Endodermal cell (in vitro differentiated cells): ENCODE measurements around the gene YWHAQ. TPM values are rescaled to one million over a fixed set of nuclear protein-coding genes. Genes with fewer than 3 reads are reported as not detected.
"Not testable (repeated sequence)": the region's sequence is repeated elsewhere in the genome, so short reads cannot be mapped to it uniquely, and the experiment has no call there.

Experiments
- DNase-seq: peaks from one replicate; pipeline ENCODE4 v3.0.0-alpha.2; 2017
- H3K27ac ChIP-seq: 2 replicates; pipeline ENCODE4 v1.5.1; 2013; ENCODE audit warnings: mild to moderate bottlenecking, low read depth, low read length, moderate library complexity
- H3K27me3 ChIP-seq: 2 replicates; pipeline ENCODE4 v1.6.1; 2013; ENCODE audit warnings: mild to moderate bottlenecking, low read length, moderate library complexity; ENCODE audit not compliant: insufficient read depth, control insufficient read depth, poor library complexity, severe bottlenecking
- H3K36me3 ChIP-seq: 2 replicates; pipeline ENCODE4 v1.7.0; 2013; ENCODE audit warnings: mild to moderate bottlenecking, low read length, moderate library complexity; ENCODE audit not compliant: control insufficient read depth, insufficient read depth
- H3K4me1 ChIP-seq: one replicate; pipeline ENCODE4 v1.7.0; 2013; ENCODE audit warnings: low read length; ENCODE audit not compliant: control insufficient read depth, insufficient read depth
- H3K4me3 ChIP-seq: 2 replicates; pipeline ENCODE4 v1.5.1; 2013; ENCODE audit warnings: mild to moderate bottlenecking, low read length, moderate library complexity
- H3K9ac ChIP-seq: 2 replicates; pipeline ENCODE4 v1.6.1; 2013; ENCODE audit warnings: mild to moderate bottlenecking, low read length, moderate library complexity; ENCODE audit not compliant: poor library complexity, severe bottlenecking; ENCODE audit errors: extremely low read depth
- H3K9me3 ChIP-seq: 2 replicates; pipeline ENCODE4 v1.6.1; 2013; ENCODE audit warnings: mild to moderate bottlenecking, low read length, moderate library complexity; ENCODE audit not compliant: control insufficient read depth
- H3K27ac Mint-ChIP-seq: 2 replicates; pipeline ENCODE4 v1.8.0; 2020; ENCODE audit warnings: mixed read lengths
- H3K27me3 Mint-ChIP-seq: 2 replicates; pipeline ENCODE4 v1.8.0; 2021; ENCODE audit warnings: mild to moderate bottlenecking, mixed read lengths; ENCODE audit not compliant: insufficient read depth
- H3K36me3 Mint-ChIP-seq: 2 replicates; pipeline ENCODE4 v1.8.0; 2020; ENCODE audit warnings: low read depth, mixed read lengths
- H3K4me1 Mint-ChIP-seq: 2 replicates; pipeline ENCODE4 v1.8.0; 2020; ENCODE audit warnings: mixed read lengths
- H3K4me3 Mint-ChIP-seq: 2 replicates; pipeline ENCODE4 v1.8.0; 2020; ENCODE audit warnings: mild to moderate bottlenecking, moderate library complexity, mixed read lengths
- H3K9me3 Mint-ChIP-seq: 2 replicates; pipeline ENCODE4 v1.8.0; 2020; ENCODE audit warnings: mild to moderate bottlenecking, mixed read lengths
- CTCF ChIP-seq: fragments of 200-600 bp; sonication (generic); conservative IDR thresholded peaks from 2 replicates; pipeline ENCODE4 v1.5.0; 2021; ENCODE audit warnings: antibody characterized with exemption, mild to moderate bottlenecking
- WGBS, 2 experiments: methylation state at CpG; one replicate each; pipeline versions ENCODE4 v1.1.5 to v1.1.7; 2013; ENCODE audit warnings: missing lambda C conversion rate in 2 of 2, mixed read lengths in 1 of 2; ENCODE audit not compliant: insufficient coverage in 1 of 2, insufficient read length in 1 of 2; 5-methylcytosine and 5-hydroxymethylcytosine counted together
- total RNA-seq, 2 donors: library from RNA; stranded (reverse); fragmentation: NEBNext Ultra II Directional in 1 of 2; extraction: Animal tissue kit (Norgen Biotek cat#: 25700) in 1 of 2; gene quantifications; 2 replicates in 1 of 2; 3 replicates in 1 of 2; pipeline ENCODE4 v1.2.1, GENCODE V29; 2021

Gene YWHAQ
- total RNA-seq, 2 donors from 2014 or later = 357 to 374 TPM

GRCh38 chr2:9614562-9614961 is 16.2 kb downstream of the YWHAQ start:
- Histone ChIP-seq H3K4me1 (no peaks in the 10 kb centered on the region), H3K27ac (no peak overlapping the region), H3K4me3 (no peak overlapping the region), H3K36me3 (peaks cover 65% of the 10 kb centered on the region), H3K9ac (no peak overlapping the region), H3K9me3 (peaks cover 4% of the 10 kb centered on the region), H3K27me3 (no peaks in the 10 kb centered on the region)
- Mint-ChIP-seq H3K27me3 (no peaks in the 10 kb centered on the region), H3K9me3 (no peaks in the 10 kb centered on the region), H3K4me3 (no peak overlapping the region), H3K4me1 (peaks cover 37% of the 10 kb centered on the region), H3K27ac (no peak overlapping the region), H3K36me3 (peaks cover 28% of the 10 kb centered on the region)
- TF ChIP-seq CTCF = no peak
- DNase-seq = no peak
- WGBS, 2 experiments = 75 to 81% methylated on average over 2 of the region's 3 CpGs

- WGBS, 2 experiments = 95 to 100% methylated on average over 1 of the region's 1 CpG
- Histone ChIP-seq H3K9ac (no peak overlapping the region), H3K4me1 (no peaks in the 10 kb centered on the region), H3K4me3 (no peak overlapping the region), H3K27ac (no peak overlapping the region), H3K9me3 (peaks cover 4% of the 10 kb centered on the region), H3K27me3 (no peaks in the 10 kb centered on the region), H3K36me3 (peaks cover 63% of the 10 kb centered on the region)
- Mint-ChIP-seq H3K9me3 (no peaks in the 10 kb centered on the region), H3K27ac (no peak overlapping the region), H3K4me1 (peaks cover 39% of the 10 kb centered on the region), H3K4me3 (no peak overlapping the region), H3K36me3 (peaks cover 24% of the 10 kb centered on the region), H3K27me3 (no peaks in the 10 kb centered on the region)
- no peak for DNase-seq
- no peak for TF ChIP-seq CTCF
Measured at GRCh38 chr2:9613291-9613690, 17.5 kb downstream of the YWHAQ start.

- not testable (repeated sequence) for H3K9me3 Mint-ChIP-seq, H3K9ac ChIP-seq, H3K27me3 ChIP-seq, H3K27ac Mint-ChIP-seq, H3K4me3 ChIP-seq, H3K4me3 Mint-ChIP-seq, H3K4me1 ChIP-seq, H3K27ac ChIP-seq, H3K27me3 Mint-ChIP-seq, DNase-seq, H3K9me3 ChIP-seq
- H3K36me3 Mint-ChIP-seq = peaks cover 17% of the 10 kb centered on the region
- 93% methylated on average over 7 to 8 of the region's 8 CpGs for WGBS, 2 experiments
- TF ChIP-seq CTCF = peak; percentile 61
- H3K4me1 Mint-ChIP-seq = peaks cover 40% of the 10 kb centered on the region
- peaks cover 49% of the 10 kb centered on the region for H3K36me3 ChIP-seq
Measured at GRCh38 chr2:9611549-9611912, 19.3 kb downstream of the YWHAQ start.
